PC-3 (cell line): ENCODE results near the gene BACH1.

Experiments used
- EZH2 ChIP-seq: fragments of 300-600 bp; sonication (generic); IDR thresholded peaks from one replicate; pipeline ENCODE4 v1.6.1; 2017; ENCODE audit warnings: antibody characterized with exemption, mild to moderate bottlenecking, low read length; ENCODE audit not compliant: unreplicated experiment
- TF ChIP-seq, protein P1 (sequence below): fragments of 300-600 bp; sonication (generic); conservative IDR thresholded peaks from 2 replicates; pipeline ENCODE4 v1.5.1; 2017; ENCODE audit warnings: antibody characterized with exemption, low read depth, mild to moderate bottlenecking, low read length

DNA sequence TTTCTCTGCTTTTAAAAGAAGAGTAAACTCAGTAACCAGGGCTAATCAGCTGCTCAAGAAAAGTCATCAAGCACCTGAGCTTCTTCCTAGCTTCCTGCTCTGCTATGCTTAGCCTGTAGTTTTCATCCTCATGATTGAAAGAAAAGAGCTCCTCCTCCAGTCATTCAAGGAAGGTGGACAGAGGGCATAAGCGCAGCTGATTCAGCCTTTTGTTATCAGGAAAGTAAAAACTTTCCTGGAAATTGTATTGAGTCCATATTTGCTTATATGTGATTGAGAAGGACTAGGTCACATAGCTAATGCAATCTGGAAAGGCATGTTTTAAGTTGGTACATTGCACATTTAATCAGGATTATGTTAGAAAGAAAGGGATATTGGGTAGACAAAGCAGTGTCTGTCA lies 8.5 kb upstream of the BACH1 start:
- TF ChIP-seq EZH2 = no peak
- TF ChIP-seq, protein P1, sequence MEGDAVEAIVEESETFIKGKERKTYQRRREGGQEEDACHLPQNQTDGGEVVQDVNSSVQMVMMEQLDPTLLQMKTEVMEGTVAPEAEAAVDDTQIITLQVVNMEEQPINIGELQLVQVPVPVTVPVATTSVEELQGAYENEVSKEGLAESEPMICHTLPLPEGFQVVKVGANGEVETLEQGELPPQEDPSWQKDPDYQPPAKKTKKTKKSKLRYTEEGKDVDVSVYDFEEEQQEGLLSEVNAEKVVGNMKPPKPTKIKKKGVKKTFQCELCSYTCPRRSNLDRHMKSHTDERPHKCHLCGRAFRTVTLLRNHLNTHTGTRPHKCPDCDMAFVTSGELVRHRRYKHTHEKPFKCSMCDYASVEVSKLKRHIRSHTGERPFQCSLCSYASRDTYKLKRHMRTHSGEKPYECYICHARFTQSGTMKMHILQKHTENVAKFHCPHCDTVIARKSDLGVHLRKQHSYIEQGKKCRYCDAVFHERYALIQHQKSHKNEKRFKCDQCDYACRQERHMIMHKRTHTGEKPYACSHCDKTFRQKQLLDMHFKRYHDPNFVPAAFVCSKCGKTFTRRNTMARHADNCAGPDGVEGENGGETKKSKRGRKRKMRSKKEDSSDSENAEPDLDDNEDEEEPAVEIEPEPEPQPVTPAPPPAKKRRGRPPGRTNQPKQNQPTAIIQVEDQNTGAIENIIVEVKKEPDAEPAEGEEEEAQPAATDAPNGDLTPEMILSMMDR = no peak
